Activated CD4-positive, alpha-beta T cell treated with anti-CD3 and anti-CD28 coated beads, Interleukin-10, Interleukin-2, amounts not matched to agents 100 ng/mL and 50 ng/mL, durations not matched to agents 16 hours and 8 hours (primary cell): ENCODE results near the gene IGIP.
"Not testable (repeated sequence)": the region's sequence is repeated elsewhere in the genome, so short reads cannot be mapped to it uniquely, and the experiment has no call there.

ENCODE experiments used
- DNase-seq: peaks from one replicate; pipeline ENCODE4 v3.0.0-alpha.2; 2020

The IGIP gene

GRCh38 chr5:140143521-140144258, 18.0 kb downstream of the IGIP start:
- no peak for DNase-seq

DNA sequence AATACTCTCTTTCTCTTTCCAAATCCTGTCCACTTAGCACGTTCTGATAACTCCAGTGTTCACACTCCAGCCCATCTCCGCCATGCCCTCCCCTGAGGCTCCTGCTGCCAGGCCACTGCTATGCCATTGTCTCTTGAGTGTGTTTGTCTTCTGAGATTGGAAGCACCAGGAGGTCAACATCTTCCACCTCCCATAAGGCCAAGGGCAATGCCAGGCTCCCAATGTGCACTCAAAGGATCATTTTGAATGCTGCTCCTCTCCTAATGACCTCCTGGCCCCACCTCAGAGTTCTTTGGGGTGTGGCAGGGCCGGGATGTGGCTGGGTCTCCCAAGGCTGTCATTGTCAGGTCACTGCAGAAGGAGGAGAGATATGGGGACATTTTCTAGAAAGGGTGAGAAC, 19.5 kb downstream of the IGIP start:
- no peak for DNase-seq

- DNase-seq, result peak; percentile 57
These were observed 20.2 kb downstream of the IGIP start for GRCh38 chr5:140145818-140146522.

GRCh38 chr5:140146523-140146842, 20.7 kb downstream of the IGIP start:
- no peak for DNase-seq

GRCh38 chr5:140147460-140147859, 21.7 kb downstream of the IGIP start:
- no peak for DNase-seq

DNA sequence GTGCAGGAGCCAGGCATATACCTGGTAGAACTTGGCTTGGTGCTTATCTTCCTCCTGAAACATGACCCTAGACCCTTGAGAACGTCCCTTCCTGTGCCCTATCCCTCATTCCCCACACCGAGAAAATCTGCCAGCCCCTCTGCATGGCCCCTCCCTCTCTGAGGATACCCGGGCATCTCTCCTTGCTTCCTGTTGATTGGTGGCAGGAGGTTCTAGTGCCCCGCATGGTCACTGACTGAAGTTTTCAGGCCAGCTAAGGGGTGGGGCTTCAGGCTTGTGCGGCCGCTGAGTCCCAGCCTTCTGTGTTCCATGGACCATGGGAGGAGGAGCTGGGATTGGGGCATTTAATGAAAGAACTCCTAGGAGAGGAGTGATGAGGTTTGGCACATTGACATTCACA, 22.8 kb downstream of the IGIP start:
- no peak for DNase-seq

- no peak for DNase-seq
These were observed 24.5 kb downstream of the IGIP start for GRCh38 chr5:140150201-140150600.

GRCh38 chr5:140151144-140152021, 25.6 kb downstream of the IGIP start:
- no peak for DNase-seq

DNA sequence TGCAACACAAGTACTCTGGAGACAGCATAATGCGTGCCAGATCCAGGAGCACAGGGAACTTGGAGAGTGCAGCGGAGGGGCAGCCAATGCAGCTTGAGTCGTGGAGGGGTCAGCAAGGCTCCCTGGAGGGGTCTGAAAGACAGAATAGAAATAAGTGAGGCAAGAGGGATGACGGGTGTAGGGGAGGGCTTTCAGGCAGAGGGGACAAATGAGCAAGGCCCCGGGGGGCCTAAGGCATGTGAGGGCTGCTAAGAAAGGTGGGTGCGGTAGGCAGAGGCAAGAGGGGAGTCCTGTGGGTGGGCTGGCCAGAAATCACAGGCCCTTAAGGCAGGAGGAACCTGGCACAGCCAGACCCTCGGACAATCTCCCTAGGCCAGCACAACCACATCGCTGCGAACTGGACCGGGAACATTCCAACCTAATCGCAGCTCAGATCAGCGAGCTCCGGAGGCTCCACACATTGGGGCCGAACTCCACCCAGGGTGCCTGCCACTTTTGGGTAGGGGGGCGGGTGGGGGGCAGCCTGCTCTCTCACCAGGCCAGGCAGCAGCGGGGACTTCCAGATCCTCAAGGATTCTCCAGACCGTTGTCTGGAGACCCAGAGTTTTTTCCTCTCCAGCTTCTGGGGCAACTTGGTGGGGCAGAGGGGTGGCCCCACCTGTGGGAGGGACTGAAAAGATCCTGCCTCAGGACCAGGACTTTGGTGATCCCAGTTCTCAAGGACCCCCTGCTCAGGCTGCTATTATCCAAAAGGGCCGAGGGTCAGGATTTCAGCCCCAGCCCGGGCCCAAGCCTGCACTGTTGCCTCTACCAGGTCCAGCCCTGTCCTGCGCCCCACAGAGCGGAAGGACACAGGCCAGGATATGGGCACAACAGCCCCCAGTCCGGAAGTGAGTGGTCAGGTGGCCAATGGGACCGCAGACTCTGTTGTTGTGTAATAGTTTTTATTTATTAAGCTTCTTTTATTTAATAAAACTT, 26.6 kb downstream of the IGIP start:
- DNase-seq, result no peak

DNA sequence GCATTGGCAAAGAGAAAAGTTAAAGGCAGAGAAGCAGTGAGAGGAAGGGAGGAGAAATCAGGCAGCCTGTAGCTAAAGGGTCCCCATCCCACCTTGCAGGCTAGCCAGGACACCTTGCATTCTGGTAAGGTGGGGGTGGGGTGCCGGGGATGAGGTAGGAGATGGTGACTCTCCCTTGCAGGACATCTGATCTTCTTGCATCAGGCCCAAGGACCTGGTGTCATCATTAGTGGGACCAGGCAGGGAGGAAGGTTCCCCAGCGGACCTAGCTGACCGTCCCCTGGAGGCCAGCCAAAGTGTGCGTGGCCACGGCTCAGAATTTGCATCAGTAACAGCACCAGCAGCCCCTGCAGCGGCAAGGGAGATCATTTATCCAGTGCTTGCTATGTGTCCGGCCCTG, 27.5 kb downstream of the IGIP start:
- DNase-seq, result no peak

DNA sequence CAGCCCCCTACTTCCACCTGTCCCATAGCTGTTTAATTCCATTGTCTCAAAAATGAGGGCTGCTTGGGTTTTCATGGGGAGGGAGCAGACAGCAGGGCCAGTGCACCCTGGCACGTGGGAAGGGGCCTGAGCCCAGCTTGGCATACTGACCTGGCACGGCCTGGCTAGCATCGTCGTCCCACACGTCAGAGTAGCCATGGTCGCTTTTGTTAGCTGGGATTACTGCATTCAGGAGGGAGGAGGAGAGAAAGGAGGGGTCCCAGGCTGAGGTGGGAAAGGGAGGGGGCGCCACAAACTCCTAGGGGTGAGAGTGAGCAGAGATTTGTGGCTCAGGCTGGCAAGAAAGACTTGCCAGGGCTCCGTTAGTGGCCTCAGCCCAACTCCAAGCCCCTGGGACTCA, 28.2 kb downstream of the IGIP start:
- DNase-seq, result no peak

- DNase-seq, result not testable (repeated sequence)
These were observed 29.1 kb downstream of the IGIP start for GRCh38 chr5:140154710-140155381.

GRCh38 chr5:140157032-140157781, 31.5 kb downstream of the IGIP start:
- peak; percentile 89 for DNase-seq

GRCh38 chr5:140159014-140159927, 33.5 kb downstream of the IGIP start:
- DNase-seq, result no peak

DNA sequence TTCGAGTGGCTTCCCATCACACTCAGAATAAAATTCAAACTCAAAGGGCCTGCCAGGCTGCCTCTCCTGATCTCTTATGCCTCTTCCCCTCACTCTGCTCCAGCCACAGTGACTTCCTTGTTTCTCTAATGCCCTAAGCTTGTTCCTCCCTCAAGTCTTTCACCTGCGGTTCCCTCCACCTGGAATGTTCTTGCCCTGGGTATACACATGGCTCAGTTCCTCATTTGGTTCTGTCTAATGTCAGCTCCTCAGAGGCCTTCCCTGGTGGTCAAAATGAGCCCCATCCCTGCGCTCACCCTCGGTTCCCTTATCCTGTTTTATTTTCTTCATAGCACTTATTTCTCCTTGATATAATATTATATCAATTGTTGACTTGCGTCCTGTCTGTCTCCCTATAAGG, 36.5 kb downstream of the IGIP start:
- no peak for DNase-seq

DNA sequence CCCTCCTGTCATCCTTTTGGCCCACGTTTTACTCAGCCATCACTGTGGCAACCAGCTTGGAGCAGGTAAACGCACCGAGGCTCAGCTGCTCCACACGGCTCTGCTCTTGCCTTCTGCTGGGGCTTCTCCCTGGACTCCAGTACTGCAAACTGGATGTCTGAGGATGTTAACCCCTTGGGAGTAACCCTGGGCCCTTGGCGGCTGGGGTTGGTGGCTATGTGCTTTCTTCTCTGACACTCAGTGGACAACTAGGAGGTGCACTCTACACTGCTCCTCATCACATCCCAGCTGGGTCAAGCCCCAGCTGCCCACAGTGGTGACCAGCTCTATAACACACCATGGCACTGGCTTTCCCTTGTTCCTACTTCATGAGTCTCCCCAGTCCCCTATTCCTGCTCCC, 37.0 kb downstream of the IGIP start:
- DNase-seq, result no peak

GRCh38 chr5:140165101-140165922, 39.6 kb downstream of the IGIP start:
- DNase-seq, result no peak

- no peak for DNase-seq
These were observed 40.2 kb downstream of the IGIP start for GRCh38 chr5:140165923-140166270.

DNA sequence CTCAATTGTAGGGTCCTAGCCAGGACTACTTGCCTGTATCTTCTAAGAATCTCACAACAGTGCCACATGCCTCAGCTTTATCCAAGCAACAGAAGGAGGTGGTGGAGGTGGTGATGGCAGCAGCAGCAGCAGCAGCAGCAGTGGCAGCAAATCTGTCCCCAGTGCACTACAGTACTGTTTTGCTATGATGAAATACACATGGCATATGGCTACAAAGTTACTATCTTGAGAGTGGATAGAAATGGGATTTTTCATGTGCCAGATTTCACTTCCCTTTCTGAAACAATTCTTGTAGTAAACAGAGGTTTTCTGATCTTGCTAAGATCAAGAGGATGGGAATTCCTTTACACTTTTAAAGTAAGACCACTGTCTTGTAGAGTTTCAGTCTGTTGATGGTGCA, 41.2 kb downstream of the IGIP start:
- DNase-seq, result no peak
